IMR-90 (cell line): ENCODE measurements around the gene DTX1.

ENCODE experiments used
- CTCF ChIP-seq: conservative IDR thresholded peaks from 2 replicates; pipeline ENCODE4 v1.5.1; 2012; ENCODE audit warnings: mild to moderate bottlenecking, low read depth, low read length, improper control_type of control experiment
- ELK1 ChIP-seq: fragments of 150-350 bp; IDR thresholded peaks from 2 replicates; pipeline ENCODE4 v1.6.1; 2016; ENCODE audit warnings: low read depth, mild to moderate bottlenecking, low read length, moderate library complexity, borderline replicate concordance
- FOS ChIP-seq: fragments of 150-350 bp; IDR thresholded peaks from 2 replicates; pipeline ENCODE4 v1.6.1; 2016; ENCODE audit warnings: low read depth, low read length
- MXI1 ChIP-seq: IDR thresholded peaks from 2 replicates; pipeline ENCODE4 v1.6.1; 2012; ENCODE audit warnings: low read depth, mild to moderate bottlenecking, low read length, moderate library complexity, borderline replicate concordance
- POLR2A ChIP-seq: IDR thresholded peaks from 2 replicates; pipeline ENCODE4 v1.6.1; 2012; ENCODE audit warnings: mild to moderate bottlenecking, low read depth, low read length
- RAD21 ChIP-seq: IDR thresholded peaks from 2 replicates; pipeline ENCODE4 v1.6.1; 2012; ENCODE audit warnings: low read length, improper control_type of control experiment
- RFX5 ChIP-seq: IDR thresholded peaks from 2 replicates; pipeline ENCODE4 v1.8.0; 2012; ENCODE audit warnings: low read depth, mild to moderate bottlenecking, low read length, moderate library complexity
- SMC3 ChIP-seq: fragments of 150-350 bp; IDR thresholded peaks from 2 replicates; pipeline ENCODE4 v1.6.1; 2016; ENCODE audit warnings: low read depth, mild to moderate bottlenecking, antibody characterized with exemption, low read length, moderate library complexity
- USF2 ChIP-seq: fragments of 150-350 bp; IDR thresholded peaks from 2 replicates; pipeline ENCODE4 v1.6.1; 2017; ENCODE audit warnings: mild to moderate bottlenecking, antibody characterized with exemption, low read length, low read depth

- TF ChIP-seq CTCF: no peak
- TF ChIP-seq USF2: no peak
- TF ChIP-seq MXI1: no peak
- TF ChIP-seq RFX5: no peak
- no peak for TF ChIP-seq SMC3
- no peak for TF ChIP-seq POLR2A
- no peak for TF ChIP-seq ELK1
- no peak for TF ChIP-seq RAD21
- no peak for TF ChIP-seq FOS
Observed at GRCh38 chr12:113088971-113089756, 32.6 kb downstream of the DTX1 start.
